A549 (cell line): ENCODE results near the gene MEG3. TPM values are rescaled to one million over a fixed set of nuclear protein-coding genes. Genes with fewer than 3 reads are reported as not detected.
A peak's percentile ranks its signal among the peaks of the same experiment; 100 is the strongest.

ENCODE experiments used
- ATAC-seq, 2 experiments: fragments of 200-7000 bp in 1 of 2; fragments of >200 bp in 1 of 2; cut with Nextera tagmentation in 1 of 2; cut with Tn5 transposase in 1 of 2; 3 replicates each; pipeline versions ENCODE4 v1.8.0 to v1.9.1; 2018 to 2020; ENCODE audit warnings: mild to moderate bottlenecking in 1 of 2, moderate library complexity in 1 of 2
- CTCF ChIA-PET: fragments of 300-600 bp; sonication (Branson Sonifier 250); formaldehyde crosslinking; extraction: SDS; loops from one replicate; lab custom pipeline; 2021; ENCODE audit warnings: antibody characterized with exemption, inconsistent platforms; lab: Yijun Ruan, JAX
- POLR2A ChIA-PET: fragments of 350-600 bp; formaldehyde crosslinking; extraction: SDS; loops from one replicate; lab custom pipeline; 2021; ENCODE audit warnings: antibody characterized with exemption, inconsistent platforms; lab: Yijun Ruan, JAX
- DNase-seq, 2 experiments: peaks; one replicate each; pipeline versions ENCODE4 v3.0.0 to v3.0.0-alpha.2; 2011 to 2016; ENCODE audit warnings: low read depth in 1 of 2, low spot score in 1 of 2
- FAIRE-seq: peaks from 2 replicates; lab custom pipeline; 2011; peaks lifted over from hg19 to GRCh38; lab: Jason Lieb, UNC
- H3K27ac ChIP-seq, 2 experiments: fragments of >200 bp; sonication (Bioruptor Twin); formaldehyde crosslinking; 3 replicates each; pipeline ENCODE4 v1.5.1; 2016 to 2017
- H3K4me1 ChIP-seq: fragments of >200 bp; sonication (Bioruptor Twin); formaldehyde crosslinking; 3 replicates; pipeline ENCODE4 v1.6.1; 2016
- H3K4me2 ChIP-seq: fragments of >200 bp; sonication (Bioruptor Twin); formaldehyde crosslinking; 3 replicates; pipeline ENCODE4 v1.6.1; 2016
- H3K4me3 ChIP-seq: fragments of >200 bp; sonication (Bioruptor Twin); formaldehyde crosslinking; 3 replicates; pipeline ENCODE4 v1.5.1; 2016
- H3K9me3 ChIP-seq: fragments of >200 bp; sonication (Bioruptor Twin); formaldehyde crosslinking; 3 replicates; pipeline ENCODE4 v1.6.1; 2016
- CBX2 ChIP-seq: fragments of 200-600 bp; sonication (generic); IDR thresholded peaks from 2 replicates; pipeline ENCODE4 v1.6.1; 2016; ENCODE audit warnings: low read depth, mild to moderate bottlenecking, borderline replicate concordance
- CHD2 ChIP-seq: fragments of 150-350 bp; IDR thresholded peaks from 2 replicates; pipeline ENCODE4 v1.6.1; 2014; ENCODE audit warnings: low read length; ENCODE audit not compliant: partially characterized antibody
- FOSL2 ChIP-seq, 2 experiments: fragments of 450-650 bp in 1 of 2; fragments of >200 bp in 1 of 2; sonication (Bioruptor Twin) in 1 of 2; formaldehyde crosslinking; IDR thresholded peaks; 2 replicates each; pipeline versions ENCODE4 v1.5.0 to v1.6.1; 2016 to 2020; ENCODE audit warnings: mild to moderate bottlenecking in 1 of 2, moderate library complexity in 1 of 2
- FOXS1 ChIP-seq: fragments of 250-450 bp; sonication (Bioruptor Pico); IDR thresholded peaks from 2 replicates; pipeline ENCODE4 v1.5.0; 2020; ENCODE audit warnings: mild to moderate bottlenecking, moderate library complexity
- GATA3 ChIP-seq: IDR thresholded peaks from 2 replicates; pipeline ENCODE4 v1.6.1; 2012; ENCODE audit warnings: borderline replicate concordance
- HEYL ChIP-seq: fragments of 250-450 bp; sonication (Bioruptor Pico); IDR thresholded peaks from 2 replicates; pipeline ENCODE4 v1.8.0; 2021; ENCODE audit warnings: mild to moderate bottlenecking, moderate library complexity
- HOXA7 ChIP-seq: fragments of 250-450 bp; sonication (Bioruptor Pico); IDR thresholded peaks from 2 replicates; pipeline ENCODE4 v1.5.0; 2020; ENCODE audit warnings: mild to moderate bottlenecking, moderate library complexity
- HOXB5 ChIP-seq: fragments of 250-450 bp; sonication (Bioruptor Pico); IDR thresholded peaks from 2 replicates; pipeline ENCODE4 v1.5.0; 2020; ENCODE audit warnings: mild to moderate bottlenecking, moderate library complexity
- KDM1A ChIP-seq: fragments of 200-600 bp; sonication (generic); IDR thresholded peaks from 2 replicates; pipeline ENCODE4 v1.6.1; 2016; ENCODE audit warnings: low read depth, mild to moderate bottlenecking
- MAFK ChIP-seq: fragments of 450-650 bp; IDR thresholded peaks from 2 replicates; pipeline ENCODE4 v1.6.1; 2014; ENCODE audit not compliant: partially characterized antibody
- MAZ ChIP-seq: fragments of 150-350 bp; IDR thresholded peaks from 2 replicates; pipeline ENCODE4 v1.6.1; 2014; ENCODE audit warnings: antibody characterized with exemption, low read depth, low read length, borderline replicate concordance
- NFE2L2 ChIP-seq: fragments of 150-350 bp; conservative IDR thresholded peaks from 2 replicates; pipeline ENCODE4 v1.6.1; 2014; ENCODE audit warnings: low read length
- NR3C1 ChIP-seq: fragments of >200 bp; sonication (Bioruptor Twin); formaldehyde crosslinking; IDR thresholded peaks from 3 replicates; pipeline ENCODE4 v1.6.1; 2017
- POLR2A ChIP-seq: IDR thresholded peaks from 2 replicates; pipeline ENCODE4 v1.6.1; 2012; ENCODE audit warnings: mild to moderate bottlenecking, low read length
- RAD21 ChIP-seq, 2 experiments: fragments of >200 bp in 1 of 2; sonication (Bioruptor Twin) in 1 of 2; formaldehyde crosslinking in 1 of 2; IDR thresholded peaks in 1 of 2; conservative IDR thresholded peaks in 1 of 2; 2 replicates in 1 of 2; 3 replicates in 1 of 2; pipeline ENCODE4 v1.6.1; 2012 to 2018; ENCODE audit warnings: inconsistent platforms in 1 of 2
- RARB ChIP-seq: fragments of 250-450 bp; sonication (Bioruptor Pico); IDR thresholded peaks from 2 replicates; pipeline ENCODE4 v1.8.0; 2021; ENCODE audit warnings: mild to moderate bottlenecking, moderate library complexity
- SMC3 ChIP-seq: fragments of >200 bp; sonication (Bioruptor Twin); formaldehyde crosslinking; IDR thresholded peaks from 3 replicates; pipeline ENCODE4 v1.6.1; 2018; ENCODE audit warnings: inconsistent platforms
- SREBF2 ChIP-seq: fragments of 450-650 bp; IDR thresholded peaks from 2 replicates; pipeline ENCODE4 v1.6.1; 2014; ENCODE audit warnings: mild to moderate bottlenecking, moderate library complexity
- TP53 ChIP-seq: fragments of 250-450 bp; sonication (Bioruptor Pico); IDR thresholded peaks from 2 replicates; pipeline ENCODE4 v1.5.0; 2021; ENCODE audit warnings: mild to moderate bottlenecking, moderate library complexity
- ZFP36 ChIP-seq: fragments of 450-650 bp; IDR thresholded peaks from 2 replicates; pipeline ENCODE4 v1.6.1; 2014; ENCODE audit warnings: borderline replicate concordance; ENCODE audit not compliant: partially characterized antibody
- ZNF302 ChIP-seq: fragments of 250-450 bp; sonication (Bioruptor Pico); IDR thresholded peaks from 2 replicates; pipeline ENCODE4 v1.9.0; 2021; ENCODE audit warnings: inconsistent platforms, mild to moderate bottlenecking, moderate library complexity
- ZSCAN20 ChIP-seq: fragments of 250-450 bp; sonication (Bioruptor Pico); IDR thresholded peaks from 2 replicates; pipeline ENCODE4 v1.8.0; 2022; ENCODE audit warnings: mild to moderate bottlenecking, moderate library complexity
- WGBS: methylation state at CpG from one replicate; pipeline ENCODE4 v1.1.6; 2017; ENCODE audit errors: missing lambda C conversion rate; 5-methylcytosine and 5-hydroxymethylcytosine counted together
- polyA plus RNA-seq, 4 experiments: library from polyadenylated mRNA; depleted of rRNA in 3 of 4; stranded (reverse); fragments of >200 nt; fragmentation: RNase III in 1 of 4; extraction: RNeasy Plus Mini Kit Qiagen cat#74134 plus additional on column Dnase treatment in 1 of 4; gene quantifications; 2 replicates in 3 of 4; 3 replicates in 1 of 4; pipeline ENCODE4 v1.2.3, GENCODE V29; 2011 to 2017
- TF ChIP-seq, protein P1 (sequence below): fragments of 250-450 bp; sonication (Bioruptor Pico); IDR thresholded peaks from 2 replicates; pipeline ENCODE4 v1.5.0; 2020; ENCODE audit warnings: low read depth, mild to moderate bottlenecking, moderate library complexity
- TF ChIP-seq, protein P2 (sequence below): fragments of 450-650 bp; IDR thresholded peaks from 2 replicates; pipeline ENCODE4 v1.6.1; 2014; ENCODE audit warnings: antibody characterized with exemption
- TF ChIP-seq, protein P3 (sequence below): fragments of >200 bp; sonication (Bioruptor Twin); formaldehyde crosslinking; IDR thresholded peaks from 3 replicates; pipeline ENCODE4 v1.5.1; 2016

The MEG3 gene
- polyA plus RNA-seq, 2 of the 4 experiments (the other 2 are of a cell fraction): 27.0 to 56.7 TPM

- H3K9me3 ChIP-seq: no peaks in the 10 kb centered on the region
- WGBS: 83% methylated on average over 8 of the region's 8 CpGs
- FAIRE-seq: no peak
- DNase-seq: no peak
- no peak for ATAC-seq
- H3K4me3 ChIP-seq: no peak overlapping the region
- no peak overlapping the region for H3K27ac ChIP-seq
- TF ChIP-seq NFE2L2 (no peak), ZNF302 (CRISPR knock-in tag) (no peak), MAFK (no peak), FOXS1 (CRISPR knock-in tag) (no peak), TP53 (no peak), CBX2 (no peak), POLR2A (no peak), KDM1A (no peak), HOXA7 (CRISPR knock-in tag) (no peak), FOSL2 (IDR thresholded peaks at IDR 0.05) (no peak), FOSL2 (CRISPR knock-in tag; IDR thresholded peaks at IDR 0.05) (no peak), HEYL (CRISPR knock-in tag) (no peak), ZFP36 (no peak), ZSCAN20 (no peak), MAZ (no peak), NR3C1 (no peak)
- TF ChIP-seq, protein P1, sequence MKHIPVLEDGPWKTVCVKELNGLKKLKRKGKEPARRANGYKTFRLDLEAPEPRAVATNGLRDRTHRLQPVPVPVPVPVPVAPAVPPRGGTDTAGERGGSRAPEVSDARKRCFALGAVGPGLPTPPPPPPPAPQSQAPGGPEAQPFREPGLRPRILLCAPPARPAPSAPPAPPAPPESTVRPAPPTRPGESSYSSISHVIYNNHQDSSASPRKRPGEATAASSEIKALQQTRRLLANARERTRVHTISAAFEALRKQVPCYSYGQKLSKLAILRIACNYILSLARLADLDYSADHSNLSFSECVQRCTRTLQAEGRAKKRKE (CRISPR knock-in tag): no peak
- TF ChIP-seq, protein P2, sequence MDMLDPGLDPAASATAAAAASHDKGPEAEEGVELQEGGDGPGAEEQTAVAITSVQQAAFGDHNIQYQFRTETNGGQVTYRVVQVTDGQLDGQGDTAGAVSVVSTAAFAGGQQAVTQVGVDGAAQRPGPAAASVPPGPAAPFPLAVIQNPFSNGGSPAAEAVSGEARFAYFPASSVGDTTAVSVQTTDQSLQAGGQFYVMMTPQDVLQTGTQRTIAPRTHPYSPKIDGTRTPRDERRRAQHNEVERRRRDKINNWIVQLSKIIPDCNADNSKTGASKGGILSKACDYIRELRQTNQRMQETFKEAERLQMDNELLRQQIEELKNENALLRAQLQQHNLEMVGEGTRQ: no peak
- TF ChIP-seq, all 56 proteins: peak for 0
- CTCF ChIA-PET: interaction anchor here (1.6 kb wide), 1 partner anchor 388 kb away, joined by 4 read pairs; no protein-coding TSS in a partner anchor
- Histone ChIP-seq H3K4me1 (peaks cover 18% of the 10 kb centered on the region; the same call in 2 of the 3 replicates), H3K4me2 (no peak overlapping the region)
- POLR2A ChIA-PET: no interaction called here
Measured at GRCh38 chr14:100846309-100846859, 20.5 kb downstream of the MEG3 start.

GRCh38 chr14:100849115-100849781 lies 23.3 kb downstream of the MEG3 start:
- Histone ChIP-seq H3K4me3 (no peak overlapping the region), H3K4me2 (no peak overlapping the region), H3K27ac (no peak overlapping the region)
- POLR2A ChIA-PET: no interaction called here
- WGBS: 53% methylated on average over 8 of the region's 8 CpGs
- ATAC-seq (no peak), DNase-seq (no peak)
- no peak for TF ChIP-seq RARB
- no peak for TF ChIP-seq GATA3
- TF ChIP-seq, all 56 proteins: peak for 0
- FAIRE-seq: no peak
- CTCF ChIA-PET: interaction anchor here (0.7 kb wide), 3 partner anchors 9 to 729 kb away, joined by 3 read pairs; no protein-coding TSS in a partner anchor
- Histone ChIP-seq H3K4me1 (peaks cover 7% of the 10 kb centered on the region; the same call in 1 of the 3 replicates), H3K9me3 (no peaks in the 10 kb centered on the region)

DNA sequence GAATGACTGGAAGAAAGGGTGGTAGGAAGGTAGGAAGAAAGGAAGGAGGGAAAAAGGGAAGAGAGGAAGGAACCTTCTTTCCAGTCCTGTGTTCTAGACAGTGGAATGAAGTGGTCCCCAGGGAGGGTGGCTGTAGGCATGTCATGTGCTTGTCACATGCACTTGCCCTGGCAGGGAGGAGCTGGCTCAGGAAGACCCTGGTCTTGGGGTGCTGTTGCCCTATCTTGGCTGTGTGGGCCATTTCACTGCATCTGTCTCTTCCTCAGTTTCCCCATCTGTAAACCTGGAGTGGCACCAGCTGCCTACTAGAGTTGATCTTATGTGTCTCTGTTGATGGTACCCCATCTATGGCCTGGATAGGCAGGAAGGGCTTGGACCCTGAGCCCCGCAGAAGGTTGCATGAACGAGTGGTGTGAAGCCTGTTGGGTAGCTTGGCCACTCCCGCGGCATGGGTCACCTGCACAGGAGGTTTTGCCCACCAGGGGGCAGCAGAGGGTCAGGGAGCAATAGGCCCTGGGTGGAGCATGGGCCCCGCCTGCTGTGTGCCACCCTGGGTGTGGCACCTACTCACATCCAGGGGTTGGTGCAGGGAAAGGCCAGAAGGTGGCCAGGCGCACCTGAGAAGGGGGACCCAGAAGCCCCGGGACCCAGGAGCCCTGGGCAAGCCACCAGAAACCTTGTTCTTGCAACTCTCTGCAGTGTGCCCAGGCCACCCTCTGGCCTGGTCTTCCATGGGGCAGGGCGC lies 25.1 kb downstream of the MEG3 start:
- peak; percentile 90 to 91 for TF ChIP-seq RAD21 (conservative IDR thresholded peaks at IDR 0.05 in 1 of 2, IDR thresholded peaks at IDR 0.05 in 1 of 2)
- TF ChIP-seq CBX2: no peak
- TF ChIP-seq NR3C1: no peak
- TF ChIP-seq CHD2: no peak
- TF ChIP-seq SREBF2: no peak
- TF ChIP-seq HOXB5: no peak
- peak; percentile 93 for TF ChIP-seq SMC3
- TF ChIP-seq, protein P3, sequence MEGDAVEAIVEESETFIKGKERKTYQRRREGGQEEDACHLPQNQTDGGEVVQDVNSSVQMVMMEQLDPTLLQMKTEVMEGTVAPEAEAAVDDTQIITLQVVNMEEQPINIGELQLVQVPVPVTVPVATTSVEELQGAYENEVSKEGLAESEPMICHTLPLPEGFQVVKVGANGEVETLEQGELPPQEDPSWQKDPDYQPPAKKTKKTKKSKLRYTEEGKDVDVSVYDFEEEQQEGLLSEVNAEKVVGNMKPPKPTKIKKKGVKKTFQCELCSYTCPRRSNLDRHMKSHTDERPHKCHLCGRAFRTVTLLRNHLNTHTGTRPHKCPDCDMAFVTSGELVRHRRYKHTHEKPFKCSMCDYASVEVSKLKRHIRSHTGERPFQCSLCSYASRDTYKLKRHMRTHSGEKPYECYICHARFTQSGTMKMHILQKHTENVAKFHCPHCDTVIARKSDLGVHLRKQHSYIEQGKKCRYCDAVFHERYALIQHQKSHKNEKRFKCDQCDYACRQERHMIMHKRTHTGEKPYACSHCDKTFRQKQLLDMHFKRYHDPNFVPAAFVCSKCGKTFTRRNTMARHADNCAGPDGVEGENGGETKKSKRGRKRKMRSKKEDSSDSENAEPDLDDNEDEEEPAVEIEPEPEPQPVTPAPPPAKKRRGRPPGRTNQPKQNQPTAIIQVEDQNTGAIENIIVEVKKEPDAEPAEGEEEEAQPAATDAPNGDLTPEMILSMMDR: peak; percentile 79
- Histone ChIP-seq H3K4me3 (no peak overlapping the region), H3K4me1 (peaks cover 7% of the 10 kb centered on the region; the same call in 1 of the 3 replicates), H3K27ac (peak overlapping the region in 1 of 2 experiments; percentile 65; a peak in 3 of 6 replicates), H3K9me3 (no peaks in the 10 kb centered on the region), H3K4me2 (0 out of 3 replicates have a peak overlapping the region, but pooled peaks have one; percentile 23)
- DNase-seq (peak; percentile 69 to 71), FAIRE-seq (no peak), ATAC-seq (peak; percentile 86 to 98)
- 32% methylated on average over 5 of the region's 8 CpGs for WGBS
- CTCF ChIA-PET: interaction anchor here (0.6 to 4.4 kb wide), 27 partner anchors 9 to 933 kb away, joined by 3 to 30 read pairs (median 4); no protein-coding TSS in a partner anchor
- POLR2A ChIA-PET: no interaction called here
